ENCODE measurements around the gene EGLN1. TPM values are rescaled to one million over a fixed set of nuclear protein-coding genes. Genes with fewer than 3 reads are reported as not detected.
A peak's percentile ranks its signal among the peaks of the same experiment; 100 is the strongest.

Gene EGLN1
- total RNA-seq, 1 experiment from 2014 or later: 27.1 TPM

- Histone ChIP-seq H3K27me3 (ENCODE audit: insufficient read depth, low read length) (no peaks in the 10 kb centered on the region), H3K79me2 (ENCODE audit: insufficient read depth, low read length) (peaks cover 98% of the 10 kb centered on the region), H3K9ac (ENCODE audit: low read length) (no peak overlapping the region), H3K36me3 (ENCODE audit: control insufficient read depth in 1 of 2, insufficient read depth in 2 of 2, low read length in 2 of 2) (no peaks in the 10 kb centered on the region; a peak in 1 of 4 replicates), H3K9me2 (ENCODE audit: insufficient read depth) (no peaks in the 10 kb centered on the region), H4K20me1 (ENCODE audit: insufficient read depth) (peaks cover 36% of the 10 kb centered on the region), H3K4me1 (ENCODE audit: control insufficient read depth in 1 of 2, insufficient read depth in 2 of 2, low read length in 2 of 2) (peaks cover 23 to 45% of the 10 kb centered on the region in 2 experiments), H3K4me2 (ENCODE audit: low read length) (0 out of 2 replicates have a peak overlapping the region, but pooled peaks have one; percentile 6), H2AFZ (ENCODE audit: low read depth, low read length, poor library complexity, severe bottlenecking) (no peak overlapping the region), H3K4me3 (replicated peaks in 1 of 2; ENCODE audit: low read depth in 1 of 2, low read length in 2 of 2) (no peak overlapping the region), H3K27ac (ENCODE audit: low read depth, low read length) (no peak overlapping the region), H3K9me3 (ENCODE audit: control insufficient read depth in 1 of 2, insufficient read depth in 1 of 2, low read depth in 1 of 2, low read length in 2 of 2) (no peaks in the 10 kb centered on the region)
- POLR2A ChIA-PET: no interaction called here
- RAD21 ChIA-PET (ENCODE audit: low non-redundant PET in 1 of 2, low total read pairs in 2 of 2, uncharacterized antibody in 2 of 2, unreplicated experiment in 2 of 2): no interaction called here
- DNase-seq (ENCODE audit: low read depth, low spot score): no peak
- TF ChIP-seq JUND (IDR thresholded peaks at IDR 0.05): no peak
- TF ChIP-seq SIN3A (IDR thresholded peaks at IDR 0.05; ENCODE audit: low read depth): no peak
- no peak for TF ChIP-seq REST (IDR thresholded peaks at IDR 0.05; ENCODE audit: low read depth)
- no peak for TF ChIP-seq ZFX (IDR thresholded peaks at IDR 0.05)
- TF ChIP-seq CBX3 (IDR thresholded peaks at IDR 0.05; ENCODE audit: low read depth): no peak
- TF ChIP-seq TCF7L2 (IDR thresholded peaks at IDR 0.05; ENCODE audit: borderline replicate concordance, extremely low read depth, insufficient read depth, insufficient read length): no peak
- no peak for TF ChIP-seq CEBPB (IDR thresholded peaks at IDR 0.05; ENCODE audit: low read depth)
- TF ChIP-seq EZH2phosphoT487 (IDR thresholded peaks at IDR 0.05; ENCODE audit: borderline replicate concordance): no peak
- TF ChIP-seq RAD21 (IDR thresholded peaks at IDR 0.05; ENCODE audit: low read depth): no peak
- TF ChIP-seq SP1 (IDR thresholded peaks at IDR 0.05; ENCODE audit: low read depth): no peak
- no peak for TF ChIP-seq MAX (IDR thresholded peaks at IDR 0.05)
- no peak for TF ChIP-seq EGR1 (IDR thresholded peaks at IDR 0.05; ENCODE audit: low read depth)
- no peak for TF ChIP-seq YY1 (IDR thresholded peaks at IDR 0.05; ENCODE audit: extremely low read depth, insufficient replicate concordance, low read depth, low read length)
- TF ChIP-seq ELF1 (IDR thresholded peaks at IDR 0.05; ENCODE audit: borderline replicate concordance, low read depth): no peak
- TF ChIP-seq EZH2 (IDR thresholded peaks at IDR 0.05): no peak
- TF ChIP-seq ATF3 (IDR thresholded peaks at IDR 0.05): no peak
- no peak for TF ChIP-seq ZNF274 (IDR thresholded peaks at IDR 0.05; ENCODE audit: low read depth, low read length)
- TF ChIP-seq POLR2AphosphoS5 (IDR thresholded peaks at IDR 0.05; ENCODE audit: low read depth, low read length): no peak
- 0 out of 2 replicates have a peak, but pooled peaks have one; percentile 27 for ATAC-seq
- intact Hi-C loops (cut with micrococcal nuclease): no loop called here
- CTCF ChIA-PET: no interaction called here
- BruUV-seq (replicated peaks): no TSS peak
Observed at GRCh38 chr1:231385416-231385748, 36.7 kb downstream of the EGLN1 start.

All from HCT116 (cell line).